ENCODE measurements around the gene ADAM8. TPM values are rescaled to one million over a fixed set of nuclear protein-coding genes. Genes with fewer than 3 reads are reported as not detected.

ADAM8 gene
- polyA plus RNA-seq, 1 of the 3 experiments (the other 2 are of a cell fraction), result 1.7 TPM

- Histone ChIP-seq H3K36me3 (replicated peaks in 1 of 2; ENCODE audit: control insufficient read depth in 1 of 2, insufficient read depth in 2 of 2, low read length in 1 of 2) (no peaks in the 10 kb centered on the region), H3K27ac (ENCODE audit: low read depth in 2 of 2, low read length in 1 of 2) (no peak overlapping the region), H3K9me2 (no peaks in the 10 kb centered on the region), H3K4me1 (ENCODE audit: control insufficient read depth in 1 of 2, insufficient read depth in 2 of 2, low read depth in 1 of 2, low read length in 1 of 2) (no peaks in the 10 kb centered on the region; a peak in 1 of 4 replicates), H3K4me2 (no peak overlapping the region), H3K79me2 (ENCODE audit: insufficient read depth) (no peaks in the 10 kb centered on the region), H3K4me3 (ENCODE audit: low read depth in 2 of 2, low read length in 1 of 2) (no peak overlapping the region), H3F3A (replicated peaks; ENCODE audit: insufficient read depth) (no peaks in the 10 kb centered on the region), H4K20me1 (ENCODE audit: insufficient read depth) (no peaks in the 10 kb centered on the region), H3K9me3 (no peaks in the 10 kb centered on the region), H2AFZ (ENCODE audit: low read depth) (no peak overlapping the region), H3K27me3 (ENCODE audit: insufficient read depth) (peaks cover 24% of the 10 kb centered on the region), H3K9ac (no peak overlapping the region)
- 80% methylated on average over 22 of the region's 30 CpGs for WGBS (ENCODE audit: low lambda C conversion rate)
- DNase-seq, result no peak
- TF ChIP-seq TEAD4 (IDR thresholded peaks at IDR 0.05; ENCODE audit: borderline replicate concordance, insufficient read depth) (no peak), NRF1 (IDR thresholded peaks at IDR 0.05; ENCODE audit: low read depth, low read length) (no peak), CTCF (IDR thresholded peaks at IDR 0.05) (no peak), GABPA (IDR thresholded peaks at IDR 0.05; ENCODE audit: low read depth) (no peak)
- ChIA-PET CTCF (interaction anchor here (1.2 to 2.4 kb wide), 2 partner anchors 13 to 321 kb away, joined by 3 to 5 read pairs; no protein-coding TSS in a partner anchor), POLR2A (no interaction called here)
These were observed 50.3 kb downstream of the ADAM8 start for GRCh38 chr10:133226251-133226808.

GRCh38 chr10:133225707-133226191 is 50.9 kb downstream of the ADAM8 start:
- Histone ChIP-seq H4K20me1 (ENCODE audit: insufficient read depth) (no peaks in the 10 kb centered on the region), H3K4me3 (ENCODE audit: low read depth in 2 of 2, low read length in 1 of 2) (no peak overlapping the region), H3K9me3 (no peaks in the 10 kb centered on the region), H3K27ac (ENCODE audit: low read depth in 2 of 2, low read length in 1 of 2) (no peak overlapping the region), H3F3A (replicated peaks; ENCODE audit: insufficient read depth) (no peaks in the 10 kb centered on the region), H3K36me3 (replicated peaks in 1 of 2; ENCODE audit: control insufficient read depth in 1 of 2, insufficient read depth in 2 of 2, low read length in 1 of 2) (no peaks in the 10 kb centered on the region), H3K4me1 (ENCODE audit: control insufficient read depth in 1 of 2, insufficient read depth in 2 of 2, low read depth in 1 of 2, low read length in 1 of 2) (no peaks in the 10 kb centered on the region; a peak in 1 of 4 replicates), H3K9me2 (no peaks in the 10 kb centered on the region), H3K4me2 (no peak overlapping the region), H3K9ac (no peak overlapping the region), H3K79me2 (ENCODE audit: insufficient read depth) (no peaks in the 10 kb centered on the region), H3K27me3 (ENCODE audit: insufficient read depth) (peaks cover 22% of the 10 kb centered on the region), H2AFZ (ENCODE audit: low read depth) (no peak overlapping the region)
- 88% methylated on average over 15 of the region's 23 CpGs for WGBS (ENCODE audit: low lambda C conversion rate)
- ChIA-PET POLR2A (no interaction called here), CTCF (interaction anchor here (1.2 to 2.4 kb wide), 2 partner anchors 12 to 321 kb away, joined by 3 to 5 read pairs; no protein-coding TSS in a partner anchor)
- DNase-seq, result no peak
- no peak for TF ChIP-seq REST (IDR thresholded peaks at IDR 0.05; ENCODE audit: low read depth, low read length)
- TF ChIP-seq EP300 (IDR thresholded peaks at IDR 0.05; ENCODE audit: borderline replicate concordance in 1 of 2, low read depth in 1 of 2, low read length in 1 of 2), result no peak
- no peak for TF ChIP-seq FOXJ3 (CRISPR knock-in tag; IDR thresholded peaks at IDR 0.05)
- no peak for TF ChIP-seq RCOR1 (IDR thresholded peaks at IDR 0.05; ENCODE audit: low read length)
- TF ChIP-seq IRF3 (IDR thresholded peaks at IDR 0.05; ENCODE audit: low read depth, low read length), result no peak
- TF ChIP-seq SIN3A (IDR thresholded peaks at IDR 0.05; ENCODE audit: borderline replicate concordance, low read depth, low read length), result no peak
- no peak for TF ChIP-seq FOSL2 (IDR thresholded peaks at IDR 0.05; ENCODE audit: borderline replicate concordance, low read depth)
- no peak for TF ChIP-seq MAX (IDR thresholded peaks at IDR 0.05; ENCODE audit: low read depth)
- no peak for TF ChIP-seq USF2 (IDR thresholded peaks at IDR 0.05; ENCODE audit: borderline replicate concordance, low read depth, low read length)
- TF ChIP-seq JUND (IDR thresholded peaks at IDR 0.05), result no peak
- no peak for TF ChIP-seq MEF2A (IDR thresholded peaks at IDR 0.05; ENCODE audit: borderline replicate concordance, low read depth)
- no peak for TF ChIP-seq TCF12 (IDR thresholded peaks at IDR 0.05)
- TF ChIP-seq EZH2phosphoT487 (IDR thresholded peaks at IDR 0.05; ENCODE audit: borderline replicate concordance, low read depth), result no peak
- TF ChIP-seq MXI1 (IDR thresholded peaks at IDR 0.05; ENCODE audit: low read depth, low read length), result no peak
- TF ChIP-seq ELF1 (IDR thresholded peaks at IDR 0.05), result no peak
- TF ChIP-seq POLR2AphosphoS5 (IDR thresholded peaks at IDR 0.05; ENCODE audit: low read depth, low read length), result no peak
